ENCODE data around the gene C1GALT1. TPM values are rescaled to one million over a fixed set of nuclear protein-coding genes. Genes with fewer than 3 reads are reported as not detected.

C1GALT1 gene
- total RNA-seq, 1 experiment from 2014 or later: 15.6 TPM

DNA sequence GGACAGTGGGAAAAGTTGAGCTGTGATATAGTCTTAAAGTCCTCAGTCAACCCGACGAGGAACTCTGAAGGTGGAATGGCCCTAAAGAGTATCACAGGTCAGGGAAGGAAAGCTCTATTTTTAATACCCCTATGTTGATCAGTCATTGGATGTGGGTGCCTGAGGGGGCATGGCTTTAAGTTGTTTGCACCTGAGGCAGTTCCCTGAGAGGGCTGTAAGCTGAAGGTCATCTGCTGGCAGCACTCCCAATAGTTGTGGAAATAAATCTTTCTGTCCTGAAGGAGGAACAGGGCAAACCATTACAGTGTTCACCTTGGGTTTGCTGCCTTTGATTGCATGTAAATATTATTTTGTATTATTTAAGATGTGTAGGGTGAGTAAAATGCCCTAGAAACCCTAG is 17.8 kb upstream of the C1GALT1 start:
- no peaks in the 10 kb centered on the region for H3K36me3 ChIP-seq (ENCODE audit: insufficient read depth, low read length, poor library complexity, severe bottlenecking)
- CTCF ChIA-PET: no interaction called here
- no TSS peak for BruUV-seq (replicated peaks)
- H3K27me3 ChIP-seq (replicated peaks; ENCODE audit: insufficient read depth, low read depth, low read length, poor library complexity): no peaks in the 10 kb centered on the region
- H3K27ac ChIP-seq (ENCODE audit: low read depth, low read length, poor library complexity, severe bottlenecking): no peak overlapping the region
- H3K4me3 ChIP-seq (ENCODE audit: low read depth, low read length, poor library complexity, severe bottlenecking): no peak overlapping the region
- H3K4me1 ChIP-seq (ENCODE audit: insufficient read depth, low read length, poor library complexity, severe bottlenecking): no peaks in the 10 kb centered on the region
- intact Hi-C loops (cut with micrococcal nuclease; ENCODE audit: unreplicated experiment): no loop called here
- no peak for TF ChIP-seq EZH2 (IDR thresholded peaks at IDR 0.05; ENCODE audit: borderline replicate concordance, low read depth, low read length, poor library complexity, severe bottlenecking)
- TF ChIP-seq, protein P1, sequence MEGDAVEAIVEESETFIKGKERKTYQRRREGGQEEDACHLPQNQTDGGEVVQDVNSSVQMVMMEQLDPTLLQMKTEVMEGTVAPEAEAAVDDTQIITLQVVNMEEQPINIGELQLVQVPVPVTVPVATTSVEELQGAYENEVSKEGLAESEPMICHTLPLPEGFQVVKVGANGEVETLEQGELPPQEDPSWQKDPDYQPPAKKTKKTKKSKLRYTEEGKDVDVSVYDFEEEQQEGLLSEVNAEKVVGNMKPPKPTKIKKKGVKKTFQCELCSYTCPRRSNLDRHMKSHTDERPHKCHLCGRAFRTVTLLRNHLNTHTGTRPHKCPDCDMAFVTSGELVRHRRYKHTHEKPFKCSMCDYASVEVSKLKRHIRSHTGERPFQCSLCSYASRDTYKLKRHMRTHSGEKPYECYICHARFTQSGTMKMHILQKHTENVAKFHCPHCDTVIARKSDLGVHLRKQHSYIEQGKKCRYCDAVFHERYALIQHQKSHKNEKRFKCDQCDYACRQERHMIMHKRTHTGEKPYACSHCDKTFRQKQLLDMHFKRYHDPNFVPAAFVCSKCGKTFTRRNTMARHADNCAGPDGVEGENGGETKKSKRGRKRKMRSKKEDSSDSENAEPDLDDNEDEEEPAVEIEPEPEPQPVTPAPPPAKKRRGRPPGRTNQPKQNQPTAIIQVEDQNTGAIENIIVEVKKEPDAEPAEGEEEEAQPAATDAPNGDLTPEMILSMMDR (conservative IDR thresholded peaks at IDR 0.05; ENCODE audit: low read depth, low read length): no peak
- DNase-seq (ENCODE audit: low spot score): no peak
- H3K9me3 ChIP-seq (ENCODE audit: low read depth, low read length, poor library complexity, severe bottlenecking): no peaks in the 10 kb centered on the region
- POLR2A ChIA-PET (ENCODE audit: low non-redundant PET): no interaction called here

DNA sequence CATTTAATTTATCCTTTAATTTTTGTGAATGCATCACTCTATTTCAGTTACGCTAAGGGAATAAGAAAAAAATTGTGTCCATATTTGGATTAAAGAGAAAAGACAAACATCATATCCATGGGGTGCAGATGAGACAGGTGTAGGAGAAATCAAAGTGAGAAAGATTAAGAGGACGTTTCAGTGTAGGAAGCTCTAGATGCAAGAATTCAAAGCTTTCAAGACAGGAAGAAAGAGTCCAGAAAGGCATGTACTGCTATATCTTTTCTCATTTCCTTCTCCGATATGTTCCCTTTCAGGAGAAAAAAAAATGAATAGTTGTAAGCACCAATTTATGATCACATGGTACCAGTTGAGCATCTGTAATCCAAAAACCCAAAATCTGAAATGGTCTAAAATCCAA is 17.0 kb upstream of the C1GALT1 start:
- CTCF ChIA-PET: no interaction called here

DNA sequence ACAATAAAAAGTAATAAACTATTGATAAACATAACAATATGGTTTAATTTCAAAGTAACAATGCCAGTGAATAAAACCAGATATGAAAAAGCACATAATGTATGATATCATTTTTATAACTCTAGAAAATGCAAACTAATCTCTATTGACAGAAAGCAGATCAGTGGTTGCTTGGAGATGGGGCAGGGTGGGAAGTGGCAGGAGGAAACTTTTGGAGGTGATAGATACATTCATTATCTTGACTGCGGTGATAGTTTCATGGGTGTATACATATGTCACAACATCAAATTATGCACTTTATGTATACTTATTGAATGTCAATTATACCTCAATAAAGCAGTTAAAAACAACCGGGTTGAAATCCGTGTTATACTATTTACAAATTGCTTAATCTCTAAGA is 16.0 kb upstream of the C1GALT1 start:
- no peak overlapping the region for H3K27ac ChIP-seq (ENCODE audit: low read depth, low read length, poor library complexity, severe bottlenecking)
- POLR2A ChIA-PET (ENCODE audit: low non-redundant PET): no interaction called here
- no TSS peak for BruUV-seq (replicated peaks)
- H3K9me3 ChIP-seq (ENCODE audit: low read depth, low read length, poor library complexity, severe bottlenecking): no peaks in the 10 kb centered on the region
- TF ChIP-seq, protein P1 (conservative IDR thresholded peaks at IDR 0.05; ENCODE audit: low read depth, low read length): no peak
- TF ChIP-seq EZH2 (IDR thresholded peaks at IDR 0.05; ENCODE audit: borderline replicate concordance, low read depth, low read length, poor library complexity, severe bottlenecking): no peak
- no peak overlapping the region for H3K4me3 ChIP-seq (ENCODE audit: low read depth, low read length, poor library complexity, severe bottlenecking)
- CTCF ChIA-PET: no interaction called here
- H3K27me3 ChIP-seq (replicated peaks; ENCODE audit: insufficient read depth, low read depth, low read length, poor library complexity): no peaks in the 10 kb centered on the region
- H3K36me3 ChIP-seq (ENCODE audit: insufficient read depth, low read length, poor library complexity, severe bottlenecking): no peaks in the 10 kb centered on the region
- intact Hi-C loops (cut with micrococcal nuclease; ENCODE audit: unreplicated experiment): no loop called here
- DNase-seq (ENCODE audit: low spot score): no peak
- no peaks in the 10 kb centered on the region for H3K4me1 ChIP-seq (ENCODE audit: insufficient read depth, low read length, poor library complexity, severe bottlenecking)

More for the DNA sequence above, 17.0 kb upstream of the C1GALT1 start:
- DNase-seq (ENCODE audit: low spot score): no peak
- no peak overlapping the region for H3K27ac ChIP-seq (ENCODE audit: low read depth, low read length, poor library complexity, severe bottlenecking)
- POLR2A ChIA-PET (ENCODE audit: low non-redundant PET): no interaction called here
- no TSS peak for BruUV-seq (replicated peaks)
- H3K27me3 ChIP-seq (replicated peaks; ENCODE audit: insufficient read depth, low read depth, low read length, poor library complexity): no peaks in the 10 kb centered on the region
- TF ChIP-seq, protein P1 (conservative IDR thresholded peaks at IDR 0.05; ENCODE audit: low read depth, low read length): no peak
- no peak for TF ChIP-seq EZH2 (IDR thresholded peaks at IDR 0.05; ENCODE audit: borderline replicate concordance, low read depth, low read length, poor library complexity, severe bottlenecking)
- H3K4me1 ChIP-seq (ENCODE audit: insufficient read depth, low read length, poor library complexity, severe bottlenecking): no peaks in the 10 kb centered on the region
- no peak overlapping the region for H3K4me3 ChIP-seq (ENCODE audit: low read depth, low read length, poor library complexity, severe bottlenecking)
- H3K36me3 ChIP-seq (ENCODE audit: insufficient read depth, low read length, poor library complexity, severe bottlenecking): no peaks in the 10 kb centered on the region
- no peaks in the 10 kb centered on the region for H3K9me3 ChIP-seq (ENCODE audit: low read depth, low read length, poor library complexity, severe bottlenecking)
- intact Hi-C loops (cut with micrococcal nuclease; ENCODE audit: unreplicated experiment): no loop called here
